Measurements from ENCODE around the gene ZNF641.

DNA sequence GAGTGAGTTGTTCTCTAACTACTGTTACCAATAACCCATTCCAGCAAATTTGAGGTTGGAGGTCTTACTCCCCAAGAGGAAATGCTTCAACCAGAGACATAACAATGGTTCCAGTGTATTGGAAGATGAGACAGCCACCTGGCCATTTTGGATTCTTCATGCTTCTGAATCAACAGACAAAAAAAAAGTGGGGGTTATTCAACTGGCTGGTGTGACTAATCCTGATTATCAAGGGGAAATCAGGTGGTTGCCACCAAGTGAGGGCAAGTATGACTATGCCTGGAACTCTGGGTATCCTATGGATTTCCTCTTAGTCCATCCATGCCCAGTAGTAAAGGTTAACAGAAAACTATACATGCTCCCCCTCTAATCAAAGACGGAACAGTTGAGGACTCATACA lies 29.9 kb upstream of the ZNF641 start:
- no peak for TF ChIP-seq EZH2 (IDR thresholded peaks at IDR 0.05; ENCODE audit: borderline replicate concordance, low read length)
- TF ChIP-seq, protein P1, sequence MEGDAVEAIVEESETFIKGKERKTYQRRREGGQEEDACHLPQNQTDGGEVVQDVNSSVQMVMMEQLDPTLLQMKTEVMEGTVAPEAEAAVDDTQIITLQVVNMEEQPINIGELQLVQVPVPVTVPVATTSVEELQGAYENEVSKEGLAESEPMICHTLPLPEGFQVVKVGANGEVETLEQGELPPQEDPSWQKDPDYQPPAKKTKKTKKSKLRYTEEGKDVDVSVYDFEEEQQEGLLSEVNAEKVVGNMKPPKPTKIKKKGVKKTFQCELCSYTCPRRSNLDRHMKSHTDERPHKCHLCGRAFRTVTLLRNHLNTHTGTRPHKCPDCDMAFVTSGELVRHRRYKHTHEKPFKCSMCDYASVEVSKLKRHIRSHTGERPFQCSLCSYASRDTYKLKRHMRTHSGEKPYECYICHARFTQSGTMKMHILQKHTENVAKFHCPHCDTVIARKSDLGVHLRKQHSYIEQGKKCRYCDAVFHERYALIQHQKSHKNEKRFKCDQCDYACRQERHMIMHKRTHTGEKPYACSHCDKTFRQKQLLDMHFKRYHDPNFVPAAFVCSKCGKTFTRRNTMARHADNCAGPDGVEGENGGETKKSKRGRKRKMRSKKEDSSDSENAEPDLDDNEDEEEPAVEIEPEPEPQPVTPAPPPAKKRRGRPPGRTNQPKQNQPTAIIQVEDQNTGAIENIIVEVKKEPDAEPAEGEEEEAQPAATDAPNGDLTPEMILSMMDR (IDR thresholded peaks at IDR 0.05; ENCODE audit: low read length): no peak
